Fibroblast of skin of scalp (primary cell): Measurements from ENCODE around the gene SLC36A1.

Experiments used
- DNase-seq: peaks from one replicate; pipeline ENCODE4 v3.0.0-alpha.2; 2013

SLC36A1 gene

GRCh38 chr5:151537044-151537443, 89.6 kb downstream of the SLC36A1 start:
- DNase-seq: no peak

- no peak for DNase-seq
Observed at GRCh38 chr5:151541571-151541970, 94.2 kb downstream of the SLC36A1 start.
